Lower leg skin (tissue), 3 donors: Measurements from ENCODE around the gene ASB1.

Experiments used
- CTCF ChIP-seq, 3 donors: fragments of 450-650 bp; IDR thresholded peaks; one replicate each; pipeline ENCODE4 v1.5.1; 2016; ENCODE audit warnings: antibody characterized with exemption in 3 of 3, mild to moderate bottlenecking in 3 of 3, moderate library complexity in 2 of 3
- POLR2A ChIP-seq, 2 donors: fragments of 450-650 bp; IDR thresholded peaks; one replicate each; pipeline ENCODE4 v1.6.1; 2016 to 2017; ENCODE audit warnings: antibody characterized with exemption in 2 of 2, mild to moderate bottlenecking in 1 of 2, moderate library complexity in 1 of 2

GRCh38 chr2:238461916-238462315, 35.2 kb downstream of the ASB1 start:
- TF ChIP-seq CTCF (IDR thresholded peaks at IDR 0.05) (no peak), POLR2A (IDR thresholded peaks at IDR 0.05) (no peak)
